ENCODE results near the gene DNER.

DNER gene

GRCh38 chr2:229586746-229587705, 127.3 kb downstream of the DNER start:
- peak; percentile 76 for TF ChIP-seq CTCF (IDR thresholded peaks at IDR 0.05; ENCODE audit: low read depth, low read length)
- peak overlapping the region; percentile 12; the same call in 1 of the 2 replicates for H3K4me3 ChIP-seq (ENCODE audit: low read depth, low read length)

- no peak for TF ChIP-seq CTCF (IDR thresholded peaks at IDR 0.05; ENCODE audit: low read depth, low read length)
- H3K4me3 ChIP-seq (ENCODE audit: low read depth, low read length): no peak overlapping the region
Observed at GRCh38 chr2:229586012-229586411, 128.3 kb downstream of the DNER start.

- TF ChIP-seq CTCF (IDR thresholded peaks at IDR 0.05; ENCODE audit: low read depth, low read length): no peak
Observed at GRCh38 chr2:229582151-229582550, 132.2 kb downstream of the DNER start.

GRCh38 chr2:229578052-229578846, 136.1 kb downstream of the DNER start:
- TF ChIP-seq CTCF (IDR thresholded peaks at IDR 0.05; ENCODE audit: low read depth, low read length): no peak
- no peak overlapping the region for H3K4me3 ChIP-seq (ENCODE audit: low read depth, low read length)

More at GRCh38 chr2:229582151-229582550, 132.2 kb downstream of the DNER start:
- no peak overlapping the region for H3K4me3 ChIP-seq (ENCODE audit: low read depth, low read length)

GRCh38 chr2:229575569-229576315, 138.6 kb downstream of the DNER start:
- H3K4me3 ChIP-seq (ENCODE audit: low read depth, low read length): no peak overlapping the region
- no peak for TF ChIP-seq CTCF (IDR thresholded peaks at IDR 0.05; ENCODE audit: low read depth, low read length)

- no peak overlapping the region for H3K4me3 ChIP-seq (ENCODE audit: low read depth, low read length)
- TF ChIP-seq CTCF (IDR thresholded peaks at IDR 0.05; ENCODE audit: low read depth, low read length): no peak
Observed at GRCh38 chr2:229572507-229573271, 141.7 kb downstream of the DNER start.

Measured in WI38 (cell line).